ENCODE results near the gene TANC1. TPM values are rescaled to one million over a fixed set of nuclear protein-coding genes. Genes with fewer than 3 reads are reported as not detected.

Gene TANC1
- polyA plus RNA-seq, 2 of the 4 experiments (the other 2 are of a cell fraction) = 9.2 to 21.2 TPM

DNA sequence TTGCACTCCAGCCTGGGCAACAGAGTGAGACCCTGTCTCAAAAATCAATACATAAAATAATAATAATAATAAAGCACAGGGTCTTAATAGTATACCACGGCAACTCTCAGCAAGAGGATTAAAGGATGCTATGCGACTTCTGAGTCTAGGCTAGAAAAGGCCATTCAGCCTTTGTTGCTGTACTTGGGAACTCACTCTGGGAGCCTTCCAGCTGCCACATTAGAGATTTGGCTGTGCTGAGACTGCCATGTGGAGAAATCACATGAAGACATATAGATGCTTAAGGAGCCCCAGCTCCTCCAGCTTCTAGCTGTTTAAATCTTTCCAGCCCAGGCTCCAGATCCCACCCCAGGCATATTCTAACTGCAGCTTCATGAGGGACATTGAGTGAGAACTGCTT, 8.2 kb upstream of the TANC1 start:
- no peak for FAIRE-seq
- WGBS (ENCODE audit: missing lambda C conversion rate) = 87% methylated on average over 2 of the region's 2 CpGs
- TF ChIP-seq MYC (IDR thresholded peaks at IDR 0.05; ENCODE audit: borderline replicate concordance, low read length) (no peak), TFCP2L1 (CRISPR knock-in tag; IDR thresholded peaks at IDR 0.05) (no peak), RFX5 (IDR thresholded peaks at IDR 0.05) (no peak), ZSCAN20 (CRISPR knock-in tag; IDR thresholded peaks at IDR 0.05) (no peak), JUN (IDR thresholded peaks at IDR 0.05) (no peak), POLR2AphosphoS2 (conservative IDR thresholded peaks at IDR 0.05; ENCODE audit: low read length) (no peak), POLR2A (IDR thresholded peaks at IDR 0.05; ENCODE audit: low read length) (no peak), JUNB (IDR thresholded peaks at IDR 0.05) (no peak)
- ChIA-PET CTCF (no interaction called here), POLR2A (no interaction called here)
- no peak overlapping the region for H3K4me2 ChIP-seq
- H3K27ac ChIP-seq = no peak overlapping the region
- no peak for DNase-seq (ENCODE audit: low read depth in 1 of 2, low spot score in 1 of 2)
- H3K4me1 ChIP-seq = no peaks in the 10 kb centered on the region
- no peaks in the 10 kb centered on the region for H3K9me3 ChIP-seq
- no peak overlapping the region for H3K4me3 ChIP-seq
- ATAC-seq = no peak

- ATAC-seq = no peak
- no peak for FAIRE-seq
- DNase-seq (ENCODE audit: low read depth in 1 of 2, low spot score in 1 of 2) = no peak
- ChIA-PET POLR2A (no interaction called here), CTCF (interaction anchor here (0.6 to 2.0 kb wide), 4 partner anchors 72 to 863 kb away, joined by 3 to 4 read pairs (median 3); no protein-coding TSS in a partner anchor)
- WGBS (ENCODE audit: missing lambda C conversion rate) = 97% methylated on average over 1 of the region's 1 CpG
- Histone ChIP-seq H3K4me1 (no peaks in the 10 kb centered on the region; the same call in 2 of the 3 replicates), H3K27ac (no peak overlapping the region), H3K4me2 (no peak overlapping the region), H3K9me3 (no peaks in the 10 kb centered on the region), H3K4me3 (no peak overlapping the region)
- TF ChIP-seq ZC3H11A (IDR thresholded peaks at IDR 0.05) (no peak), FOSL2 (IDR thresholded peaks at IDR 0.05) (no peak), FOSL2 (CRISPR knock-in tag; IDR thresholded peaks at IDR 0.05) (no peak), POLR2AphosphoS2 (conservative IDR thresholded peaks at IDR 0.05; ENCODE audit: low read length) (no peak), E2F6 (IDR thresholded peaks at IDR 0.05; ENCODE audit: borderline replicate concordance, low read depth) (no peak)
Observed at GRCh38 chr2:158962074-158962473, 6.4 kb upstream of the TANC1 start.

- no peak for ATAC-seq
- ChIA-PET CTCF (interaction anchor here (0.6 to 2.0 kb wide), 2 partner anchors 156 to 475 kb away, joined by 3 to 4 read pairs; no protein-coding TSS in a partner anchor), POLR2A (no interaction called here)
- no peak for DNase-seq (ENCODE audit: low read depth in 1 of 2, low spot score in 1 of 2)
- no peak for FAIRE-seq
- Histone ChIP-seq H3K4me3 (no peak overlapping the region), H3K4me2 (no peak overlapping the region), H3K27ac (no peak overlapping the region), H3K9me3 (no peaks in the 10 kb centered on the region), H3K4me1 (peaks cover 5% of the 10 kb centered on the region)
- TF ChIP-seq REST (IDR thresholded peaks at IDR 0.05) = no peak
- no peak for TF ChIP-seq PHF8 (IDR thresholded peaks at IDR 0.05; ENCODE audit: borderline replicate concordance, low read depth)
- TF ChIP-seq KDM1A (IDR thresholded peaks at IDR 0.05; ENCODE audit: low read depth) = no peak
- TF ChIP-seq SREBF2 (IDR thresholded peaks at IDR 0.05) = no peak
- TF ChIP-seq PBX3 (IDR thresholded peaks at IDR 0.05) = no peak
- TF ChIP-seq MAZ (IDR thresholded peaks at IDR 0.05; ENCODE audit: borderline replicate concordance, low read depth, low read length) = no peak
- TF ChIP-seq POLR2AphosphoS2 (conservative IDR thresholded peaks at IDR 0.05; ENCODE audit: low read length) = no peak
- TF ChIP-seq HDAC2 (IDR thresholded peaks at IDR 0.05) = no peak
- TF ChIP-seq USF2 (IDR thresholded peaks at IDR 0.05) = no peak
- no peak for TF ChIP-seq ZC3H11A (IDR thresholded peaks at IDR 0.05)
- TF ChIP-seq HES2 (IDR thresholded peaks at IDR 0.05) = no peak
- no peak for TF ChIP-seq GATA3 (IDR thresholded peaks at IDR 0.05; ENCODE audit: borderline replicate concordance)
- no peak for TF ChIP-seq BHLHE40 (IDR thresholded peaks at IDR 0.05; ENCODE audit: low read depth, low read length)
- TF ChIP-seq MYC (IDR thresholded peaks at IDR 0.05; ENCODE audit: borderline replicate concordance, low read length) = no peak
- no peak for TF ChIP-seq FOSL2 (IDR thresholded peaks at IDR 0.05)
- no peak for TF ChIP-seq FOSL2 (CRISPR knock-in tag; IDR thresholded peaks at IDR 0.05)
- TF ChIP-seq RNF2 (IDR thresholded peaks at IDR 0.05; ENCODE audit: borderline replicate concordance, low read depth) = no peak
- TF ChIP-seq JUNB (IDR thresholded peaks at IDR 0.05) = no peak
- TF ChIP-seq POLR2A (IDR thresholded peaks at IDR 0.05; ENCODE audit: low read length) = no peak
- WGBS (ENCODE audit: missing lambda C conversion rate) = 65% methylated on average over 3 of the region's 3 CpGs
Observed at GRCh38 chr2:158963071-158963470, 5.4 kb upstream of the TANC1 start.

All from A549 (cell line).